Measurements from ENCODE around the gene RACGAP1. TPM values are rescaled to one million over a fixed set of nuclear protein-coding genes. Genes with fewer than 3 reads are reported as not detected.

Gene RACGAP1
- polyA plus RNA-seq, 1 of the 3 experiments (the other 2 are of a cell fraction): 21.5 TPM

GRCh38 chr12:50057000-50057841 is 31.9 kb upstream of the RACGAP1 start, which contains the start of gene ASIC1:
Gene ASIC1 (plus strand): TSS chr12:50057596. CDS start chr12:50058767, 1,171 bp downstream.
- Histone ChIP-seq H3K4me3 (ENCODE audit: low read depth in 2 of 2, low read length in 1 of 2) (peak within 1 kb of the TSS; percentile 64 to 71), H3K79me2 (ENCODE audit: insufficient read depth) (no peaks in the 10 kb centered on the region), H3K27ac (ENCODE audit: low read depth in 2 of 2, low read length in 1 of 2) (peak within 1 kb of the TSS in 1 of 2 experiments; percentile 50; a peak in 1 of 4 replicates), H3K4me1 (ENCODE audit: control insufficient read depth in 1 of 2, insufficient read depth in 2 of 2, low read depth in 1 of 2, low read length in 1 of 2) (peaks cover 7 to 32% of the 10 kb centered on the region in 2 experiments; a peak in 2 of 4 replicates), H3K27me3 (ENCODE audit: insufficient read depth) (peaks cover 5% of the 10 kb centered on the region), H3K36me3 (replicated peaks in 1 of 2; ENCODE audit: control insufficient read depth in 1 of 2, insufficient read depth in 2 of 2, low read length in 1 of 2) (peaks cover 0 to 7% of the 10 kb centered on the region in 2 experiments), H3K9me2 (no peaks in the 10 kb centered on the region), H3F3A (replicated peaks; ENCODE audit: insufficient read depth) (peaks cover 7% of the 10 kb centered on the region), H3K9me3 (no peaks in the 10 kb centered on the region), H3K4me2 (peak within 1 kb of the TSS; percentile 77), H2AFZ (ENCODE audit: low read depth) (peak within 1 kb of the TSS; percentile 84), H4K20me1 (ENCODE audit: insufficient read depth) (no peaks in the 10 kb centered on the region), H3K9ac (peak within 1 kb of the TSS; percentile 63; the same call in 1 of the 2 replicates)
- WGBS (ENCODE audit: low lambda C conversion rate): 3% methylated on average over 43 of the region's 88 CpGs
- ChIA-PET CTCF (interaction anchor here (1.2 to 37.6 kb wide), 20 partner anchors 12 to 254 kb away, joined by 3 to 1401 read pairs (median 16); partner anchors contain the start of genes AQP5, AQP6 and RACGAP1), POLR2A (interaction anchor here (0.7 to 1.2 kb wide), 3 partner anchors 73 to 89 kb away, joined by 3 to 4 read pairs (median 3); no protein-coding TSS in a partner anchor)
- TF ChIP-seq NRF1 (IDR thresholded peaks at IDR 0.05; ENCODE audit: low read depth, low read length) (peak; percentile 62), MXI1 (IDR thresholded peaks at IDR 0.05; ENCODE audit: low read depth, low read length) (peak; percentile 61; the same call in 1 of the 2 replicates), CHD2 (IDR thresholded peaks at IDR 0.05; ENCODE audit: low read length, partially characterized antibody) (peak; percentile 34), CTCF (IDR thresholded peaks at IDR 0.05) (no peak), MAX (IDR thresholded peaks at IDR 0.05; ENCODE audit: low read depth) (0 out of 2 replicates have a peak, but pooled peaks have one; percentile 35)
- DNase-seq: peak; percentile 95

GRCh38 chr12:50056639-50056976 is 31.3 kb upstream of the RACGAP1 start:
- Histone ChIP-seq H3K27me3 (ENCODE audit: insufficient read depth) (peaks cover 7% of the 10 kb centered on the region), H3K4me3 (ENCODE audit: low read depth in 2 of 2, low read length in 1 of 2) (peak overlapping the region; percentile 64 to 71), H3K9ac (peak overlapping the region; percentile 63; the same call in 1 of the 2 replicates), H3K9me3 (no peaks in the 10 kb centered on the region), H3F3A (replicated peaks; ENCODE audit: insufficient read depth) (peaks cover 7% of the 10 kb centered on the region), H3K79me2 (ENCODE audit: insufficient read depth) (no peaks in the 10 kb centered on the region), H2AFZ (ENCODE audit: low read depth) (peak overlapping the region; percentile 84; the same call in 1 of the 2 replicates), H3K36me3 (replicated peaks in 1 of 2; ENCODE audit: control insufficient read depth in 1 of 2, insufficient read depth in 2 of 2, low read length in 1 of 2) (peaks cover 0 to 4% of the 10 kb centered on the region in 2 experiments), H3K27ac (ENCODE audit: low read depth in 2 of 2, low read length in 1 of 2) (no peak overlapping the region), H3K9me2 (no peaks in the 10 kb centered on the region), H4K20me1 (ENCODE audit: insufficient read depth) (no peaks in the 10 kb centered on the region), H3K4me1 (ENCODE audit: control insufficient read depth in 1 of 2, insufficient read depth in 2 of 2, low read depth in 1 of 2, low read length in 1 of 2) (peaks cover 7 to 29% of the 10 kb centered on the region in 2 experiments; a peak in 2 of 4 replicates), H3K4me2 (peak overlapping the region; percentile 77)
- CTCF ChIA-PET: interaction anchor here (0.7 to 37.6 kb wide), 33 partner anchors 12 to 307 kb away, joined by 3 to 1401 read pairs (median 6); partner anchors contain the start of genes AQP5, AQP6, COX14 and RACGAP1
- POLR2A ChIA-PET: interaction anchor here (0.7 to 1.0 kb wide), 2 partner anchors 73 to 88 kb away, joined by 3 read pairs; no protein-coding TSS in a partner anchor
- WGBS (ENCODE audit: low lambda C conversion rate): 83% methylated on average over 3 of the region's 3 CpGs
- TF ChIP-seq SMC3 (IDR thresholded peaks at IDR 0.05; ENCODE audit: low read depth, low read length) (no peak), SIN3A (IDR thresholded peaks at IDR 0.05; ENCODE audit: borderline replicate concordance, low read depth, low read length) (no peak)
- no peak for DNase-seq
